Naive thymus-derived CD4-positive, alpha-beta T cell (primary cell): ENCODE data around the gene MPP2. TPM values are rescaled to one million over a fixed set of nuclear protein-coding genes. Genes with fewer than 3 reads are reported as not detected.

Experiments used
- ATAC-seq: fragments of 150-1000 bp; cut with Tn5 transposase; 2 replicates; pipeline ENCODE4 v1.10.0; 2021; ENCODE audit warnings: mild to moderate bottlenecking, moderate library complexity
- CTCF ChIA-PET: fragments of 350-600 bp; sonication (Branson Sonifier 250); formaldehyde crosslinking; loops from one replicate; lab custom pipeline; 2021; ENCODE audit warnings: antibody characterized with exemption; lab: Charles Lee
- POLR2A ChIA-PET: fragments of 350-600 bp; sonication (Branson Sonifier 250); formaldehyde crosslinking; loops from one replicate; lab custom pipeline; 2021; ENCODE audit warnings: antibody characterized with exemption, inconsistent platforms; lab: Charles Lee
- DNase-seq, 9 donors: peaks; one replicate each; pipeline versions ENCODE4 v3.0.0 to v3.0.0-alpha.2; 2020 to 2022; ENCODE audit warnings: mixed read lengths in 1 of 9
- H3K27ac ChIP-seq: one replicate; pipeline ENCODE4 v1.7.0; 2013; ENCODE audit warnings: mild to moderate bottlenecking, low read depth, low read length, moderate library complexity
- H3K27me3 ChIP-seq, 2 donors: one replicate each; pipeline ENCODE4 v1.7.0; 2013; ENCODE audit warnings: low read length in 2 of 2, mild to moderate bottlenecking in 2 of 2, moderate library complexity in 2 of 2; ENCODE audit not compliant: control insufficient read depth in 2 of 2, insufficient read depth in 2 of 2
- H3K36me3 ChIP-seq, 3 experiments: 1 replicate in 2 of 3; 2 replicates in 1 of 3; pipeline ENCODE4 v1.7.0; 2013; ENCODE audit warnings: low read length in 3 of 3, mild to moderate bottlenecking in 3 of 3, moderate library complexity in 1 of 3; ENCODE audit not compliant: insufficient read depth in 3 of 3, control insufficient read depth in 2 of 3
- H3K4me1 ChIP-seq, 2 donors: one replicate each; pipeline ENCODE4 v1.7.0; 2013; ENCODE audit warnings: low read length in 2 of 2, mild to moderate bottlenecking in 2 of 2, moderate library complexity in 1 of 2; ENCODE audit not compliant: control insufficient read depth in 2 of 2, insufficient read depth in 2 of 2
- H3K4me3 ChIP-seq: 2 replicates; pipeline ENCODE4 v1.7.0; 2013; ENCODE audit warnings: mild to moderate bottlenecking, low read length
- H3K9me3 ChIP-seq, 3 experiments: 1 replicate in 2 of 3; 2 replicates in 1 of 3; pipeline ENCODE4 v1.7.0; 2013; ENCODE audit warnings: low read length in 3 of 3; ENCODE audit not compliant: control insufficient read depth in 2 of 3
- H3K27ac Mint-ChIP-seq, 9 donors: one replicate each; pipeline ENCODE4 v1.8.0; 2020 to 2022; ENCODE audit warnings: mixed read lengths in 9 of 9, mild to moderate bottlenecking in 8 of 9, moderate library complexity in 5 of 9, inconsistent platforms in 2 of 9
- H3K27me3 Mint-ChIP-seq, 5 donors: one replicate each; pipeline ENCODE4 v1.8.0; 2021 to 2022; ENCODE audit warnings: mixed read lengths in 5 of 5, mild to moderate bottlenecking in 1 of 5
- H3K36me3 Mint-ChIP-seq, 5 donors: one replicate each; pipeline ENCODE4 v1.8.0; 2020 to 2022; ENCODE audit warnings: mixed read lengths in 5 of 5, mild to moderate bottlenecking in 3 of 5, inconsistent platforms in 1 of 5
- H3K4me1 Mint-ChIP-seq, 7 donors: one replicate each; pipeline ENCODE4 v1.8.0; 2020 to 2022; ENCODE audit warnings: mixed read lengths in 7 of 7, mild to moderate bottlenecking in 3 of 7, inconsistent platforms in 1 of 7
- H3K4me3 Mint-ChIP-seq, 10 donors: one replicate each; pipeline ENCODE4 v1.8.0; 2020 to 2022; ENCODE audit warnings: mild to moderate bottlenecking in 10 of 10, mixed read lengths in 10 of 10, moderate library complexity in 6 of 10, inconsistent platforms in 2 of 10
- H3K9me3 Mint-ChIP-seq, 11 donors: one replicate each; pipeline ENCODE4 v1.8.0; 2020 to 2022; ENCODE audit warnings: mixed read lengths in 11 of 11, mild to moderate bottlenecking in 4 of 11, inconsistent platforms in 1 of 11, moderate library complexity in 1 of 11
- intact Hi-C, 2 donors: fragments of 100-400 bp; cut with micrococcal nuclease; formaldehyde crosslinking; loops; one replicate each; pipeline ENCODE4 v1.15.1; 2023
- polyA plus RNA-seq, 2 donors: library from polyadenylated mRNA; unstranded; fragments of 300-500 nt; fragmentation: Illumina TruSeq; gene quantifications; one replicate each; pipeline ENCODE4 v1.2.3, GENCODE V29; 2021
- total RNA-seq, 6 experiments: library from RNA in 5 of 6; stranded (reverse) in 5 of 6; gene quantifications; 1 replicate in 5 of 6; 2 replicates in 1 of 6; pipeline ENCODE4 v1.2.3 and lab custom pipeline; 2021 to 2026

The MPP2 gene
- total and polyA plus RNA-seq, 7 experiments from 2014 or later: 0.24 to 9.3 (median 3.6) TPM

DNA sequence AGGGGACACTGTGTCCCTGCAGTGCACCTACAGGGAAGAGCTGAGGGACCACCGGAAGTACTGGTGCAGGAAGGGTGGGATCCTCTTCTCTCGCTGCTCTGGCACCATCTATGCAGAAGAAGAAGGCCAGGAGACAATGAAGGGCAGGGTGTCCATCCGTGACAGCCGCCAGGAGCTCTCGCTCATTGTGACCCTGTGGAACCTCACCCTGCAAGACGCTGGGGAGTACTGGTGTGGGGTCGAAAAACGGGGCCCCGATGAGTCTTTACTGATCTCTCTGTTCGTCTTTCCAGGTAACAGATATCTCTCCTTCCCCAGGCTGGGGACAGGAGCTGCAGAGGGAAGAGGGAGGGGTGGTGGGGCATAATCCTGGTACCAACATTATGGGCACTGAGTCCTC, 58.7 kb downstream of the MPP2 start:
- Mint-ChIP-seq H3K36me3 (no peaks in the 10 kb centered on the region), H3K9me3 (no peaks in the 10 kb centered on the region), H3K27me3 (peaks cover 7 to 36% (median 17%) of the 10 kb centered on the region in 5 donors), H3K27ac (no peak overlapping the region), H3K4me3 (no peak overlapping the region), H3K4me1 (no peaks in the 10 kb centered on the region)
- H3K4me3 ChIP-seq: no peak overlapping the region
- no peaks in the 10 kb centered on the region for H3K36me3 ChIP-seq
- no peaks in the 10 kb centered on the region for H3K4me1 ChIP-seq
- H3K27ac ChIP-seq: no peak overlapping the region
- CTCF ChIA-PET: no interaction called here
- intact Hi-C loops: no loop called here
- no peak for DNase-seq
- POLR2A ChIA-PET: no interaction called here
- no peaks in the 10 kb centered on the region for H3K27me3 ChIP-seq
- H3K9me3 ChIP-seq: no peaks in the 10 kb centered on the region
- no peak for ATAC-seq

DNA sequence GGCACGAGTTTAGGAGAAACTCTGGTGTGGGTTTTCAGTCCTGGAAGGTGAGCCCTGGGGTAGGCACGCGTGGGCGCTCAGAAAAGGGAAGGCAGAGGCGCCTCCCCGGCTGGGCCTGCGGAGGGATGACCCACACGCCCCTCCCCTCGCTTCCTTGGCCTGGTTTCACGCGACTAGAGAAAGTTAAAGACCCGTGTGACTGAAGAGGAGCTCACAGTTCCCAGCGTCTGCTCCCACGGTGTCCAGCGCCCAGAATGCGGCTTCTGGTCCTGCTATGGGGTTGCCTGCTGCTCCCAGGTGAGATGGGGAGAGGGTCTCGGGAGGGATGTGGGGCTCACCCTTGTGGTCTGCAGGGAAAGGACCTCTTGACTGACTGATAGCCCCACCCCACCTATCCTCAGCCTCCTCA, 60.4 kb downstream of the MPP2 start, which contains the start of gene CD300LG:
CD300LG (plus strand) TSS at position 214 of the 409 bp plus-strand sequence; CDS start at position 255, 41 bp downstream.
- POLR2A ChIA-PET: no interaction called here
- CTCF ChIA-PET: interaction anchor here (0.6 to 1.4 kb wide), 4 partner anchors 13 to 312 kb away, joined by 3 to 4 read pairs (median 4); partner anchors contain the start of gene DUSP3

GRCh38 chr17:43846221-43846712, 61.1 kb downstream of the MPP2 start:
- H3K4me3 Mint-ChIP-seq: no peak overlapping the region
- intact Hi-C loops: loop anchor here (1.0 to 2.0 kb wide), 4 partner anchors 67 to 152 kb away; no protein-coding TSS in a partner anchor
- no peaks in the 10 kb centered on the region for H3K36me3 Mint-ChIP-seq
- H3K9me3 Mint-ChIP-seq: no peaks in the 10 kb centered on the region
- ATAC-seq (peak; percentile 100), DNase-seq (peak; percentile 40 to 86 (median 63))
- peaks cover 11 to 21% (median 19%) of the 10 kb centered on the region in 5 donors for H3K27me3 Mint-ChIP-seq
- Histone ChIP-seq H3K36me3 (no peaks in the 10 kb centered on the region), H3K9me3 (no peaks in the 10 kb centered on the region), H3K4me3 (no peak overlapping the region), H3K27me3 (no peaks in the 10 kb centered on the region), H3K27ac (no peak overlapping the region), H3K4me1 (no peaks in the 10 kb centered on the region)
- POLR2A ChIA-PET: no interaction called here
- CTCF ChIA-PET: interaction anchor here (0.6 to 1.4 kb wide), 7 partner anchors 12 to 541 kb away, joined by 3 to 4 read pairs (median 3); partner anchors contain the start of genes DUSP3 and MPP3
- H3K4me1 Mint-ChIP-seq: peaks cover 0 to 3% (median 0%) of the 10 kb centered on the region in 7 donors
- H3K27ac Mint-ChIP-seq: no peak overlapping the region

More for the DNA sequence above, 60.4 kb downstream of the MPP2 start, which contains the start of gene CD300LG:
- Mint-ChIP-seq H3K9me3 (no peaks in the 10 kb centered on the region), H3K27me3 (peaks cover 11 to 24% (median 18%) of the 10 kb centered on the region in 5 donors), H3K27ac (no peak within 1 kb of the TSS), H3K4me3 (no peak within 1 kb of the TSS), H3K4me1 (peaks cover 0 to 3% (median 0%) of the 10 kb centered on the region in 7 donors), H3K36me3 (no peaks in the 10 kb centered on the region)
- intact Hi-C loops: loop anchor here (1.0 to 2.0 kb wide), 4 partner anchors 68 to 153 kb away; no protein-coding TSS in a partner anchor
- H3K4me3 ChIP-seq: no peak within 1 kb of the TSS
- no peaks in the 10 kb centered on the region for H3K4me1 ChIP-seq
- no peaks in the 10 kb centered on the region for H3K36me3 ChIP-seq
- no peak within 1 kb of the TSS for H3K27ac ChIP-seq
- ATAC-seq (no peak), DNase-seq (no peak)
- no peaks in the 10 kb centered on the region for H3K9me3 ChIP-seq
- H3K27me3 ChIP-seq: no peaks in the 10 kb centered on the region

DNA sequence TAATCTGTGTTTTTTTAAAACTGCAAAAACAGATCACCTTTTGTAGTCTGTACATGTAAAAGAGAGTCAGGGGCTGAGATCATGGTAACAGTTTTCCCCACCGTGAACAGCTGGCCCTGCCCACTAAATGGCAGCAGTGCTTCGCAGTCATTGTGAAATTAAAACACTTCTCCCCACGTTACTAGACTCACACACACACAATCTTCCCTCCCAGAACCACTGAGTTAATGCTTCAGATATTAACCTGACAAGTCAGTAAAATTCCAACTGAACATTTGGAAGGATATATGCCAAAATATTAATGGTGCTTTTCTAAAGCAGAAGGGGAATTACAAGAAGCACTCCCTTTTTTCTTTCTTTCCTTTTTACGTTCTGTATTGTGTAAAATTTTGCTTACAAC, 61.6 kb downstream of the MPP2 start:
- CTCF ChIA-PET: interaction anchor here (0.7 to 1.4 kb wide), 4 partner anchors 11 to 541 kb away, joined by 3 read pairs; partner anchors contain the start of gene MPP3
- no peak for ATAC-seq
- H3K27ac Mint-ChIP-seq: no peak overlapping the region
- no peaks in the 10 kb centered on the region for H3K4me1 ChIP-seq
- DNase-seq: no peak
- no peak overlapping the region for H3K4me3 ChIP-seq
- no peaks in the 10 kb centered on the region for H3K36me3 ChIP-seq
- H3K4me3 Mint-ChIP-seq: no peak overlapping the region
- H3K27me3 ChIP-seq: no peaks in the 10 kb centered on the region
- POLR2A ChIA-PET: no interaction called here
- H3K27me3 Mint-ChIP-seq: peaks cover 11 to 23% (median 20%) of the 10 kb centered on the region in 5 donors
- H3K9me3 ChIP-seq: no peaks in the 10 kb centered on the region
- peaks cover 0 to 3% (median 0%) of the 10 kb centered on the region in 7 donors for H3K4me1 Mint-ChIP-seq
- no peaks in the 10 kb centered on the region for H3K9me3 Mint-ChIP-seq
- H3K36me3 Mint-ChIP-seq: no peaks in the 10 kb centered on the region
- intact Hi-C loops: loop anchor here (1.0 to 2.0 kb wide), 4 partner anchors 66 to 151 kb away; no protein-coding TSS in a partner anchor
- H3K27ac ChIP-seq: no peak overlapping the region

- Histone ChIP-seq H3K27me3 (no peaks in the 10 kb centered on the region), H3K4me1 (no peaks in the 10 kb centered on the region), H3K27ac (no peak overlapping the region), H3K9me3 (no peaks in the 10 kb centered on the region), H3K36me3 (no peaks in the 10 kb centered on the region), H3K4me3 (no peak overlapping the region)
- ATAC-seq (no peak), DNase-seq (no peak)
- Mint-ChIP-seq H3K9me3 (no peaks in the 10 kb centered on the region), H3K36me3 (no peaks in the 10 kb centered on the region), H3K4me1 (peaks cover 0 to 4% (median 0%) of the 10 kb centered on the region in 7 donors), H3K27ac (no peak overlapping the region), H3K27me3 (peaks cover 15 to 30% (median 26%) of the 10 kb centered on the region in 5 donors), H3K4me3 (no peak overlapping the region)
- ChIA-PET POLR2A (no interaction called here), CTCF (interaction anchor here (0.8 to 0.9 kb wide), 2 partner anchors 18 to 150 kb away, joined by 3 read pairs; no protein-coding TSS in a partner anchor)
- intact Hi-C loops: no loop called here
Measured at GRCh38 chr17:43844241-43844640, 63.1 kb downstream of the MPP2 start.

DNA sequence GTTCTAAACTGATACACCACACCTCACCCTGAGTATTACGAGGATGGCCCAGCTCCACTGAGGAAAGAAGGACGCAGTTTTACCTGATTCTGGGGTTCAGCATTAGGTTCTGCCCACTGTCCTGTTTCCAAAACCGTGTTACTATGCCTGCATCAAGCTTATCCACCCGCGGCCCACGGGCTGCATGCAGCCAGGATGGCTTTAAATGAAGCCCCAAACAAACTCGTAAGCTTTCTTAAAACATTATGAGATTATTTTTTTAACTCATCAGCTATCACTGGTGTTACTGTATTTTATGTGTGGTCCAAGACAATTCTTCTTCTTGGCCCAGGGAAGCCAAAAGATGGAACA, 64.4 kb downstream of the MPP2 start:
- peak overlapping the region in 1 of 9 donors; percentile 28 for H3K27ac Mint-ChIP-seq
- ChIA-PET POLR2A (no interaction called here), CTCF (interaction anchor here (0.6 kb wide), 1 partner anchor 1103 kb away, joined by 6 read pairs; no protein-coding TSS in a partner anchor)
- Histone ChIP-seq H3K4me1 (no peaks in the 10 kb centered on the region), H3K4me3 (no peak overlapping the region), H3K27me3 (no peaks in the 10 kb centered on the region), H3K27ac (no peak overlapping the region), H3K36me3 (no peaks in the 10 kb centered on the region), H3K9me3 (no peaks in the 10 kb centered on the region)
- no peaks in the 10 kb centered on the region for H3K36me3 Mint-ChIP-seq
- ATAC-seq: no peak
- intact Hi-C loops: no loop called here
- H3K4me1 Mint-ChIP-seq: peaks cover 0 to 4% (median 0%) of the 10 kb centered on the region in 7 donors
- no peak overlapping the region for H3K4me3 Mint-ChIP-seq
- no peak for DNase-seq
- H3K9me3 Mint-ChIP-seq: no peaks in the 10 kb centered on the region
- H3K27me3 Mint-ChIP-seq: peaks cover 16 to 28% (median 21%) of the 10 kb centered on the region in 5 donors
